Measurements from ENCODE around the gene AHCYL2.

Gene AHCYL2

DNA sequence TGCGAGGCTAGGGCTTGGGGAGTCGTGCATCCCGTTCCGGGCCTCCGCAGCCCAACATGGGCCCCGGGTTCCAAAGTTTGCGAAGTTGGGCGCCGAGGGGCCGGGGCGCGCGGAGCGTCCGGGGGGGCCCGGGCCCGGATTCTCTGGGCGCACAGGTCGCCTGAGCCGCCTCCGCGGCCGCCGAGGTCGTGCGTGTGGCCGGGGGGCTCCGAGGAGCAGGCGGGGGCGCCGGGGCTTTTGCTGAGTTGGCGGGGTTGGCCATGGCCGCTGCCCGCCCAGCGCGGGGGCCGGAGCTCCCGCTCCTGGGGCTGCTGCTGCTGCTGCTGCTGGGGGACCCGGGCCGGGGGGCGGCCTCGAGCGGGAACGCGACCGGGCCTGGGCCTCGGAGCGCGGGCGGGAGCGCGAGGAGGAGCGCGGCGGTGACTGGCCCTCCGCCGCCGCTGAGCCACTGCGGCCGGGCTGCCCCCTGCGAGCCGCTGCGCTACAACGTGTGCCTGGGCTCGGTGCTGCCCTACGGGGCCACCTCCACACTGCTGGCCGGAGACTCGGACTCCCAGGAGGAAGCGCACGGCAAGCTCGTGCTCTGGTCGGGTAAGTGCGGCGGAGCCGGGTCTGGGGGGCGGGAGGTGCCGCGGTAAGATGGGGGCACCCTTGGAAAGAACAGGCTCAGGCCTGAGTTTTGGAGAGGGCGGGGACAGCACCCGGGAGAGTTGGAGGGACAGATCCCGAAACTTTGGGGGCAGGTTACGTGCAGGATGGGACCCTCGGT, 35.8 kb upstream of the AHCYL2 start:
- no peaks in the 10 kb centered on the region for H3K9me2 ChIP-seq (replicated peaks; ENCODE audit: low read depth, low read length)
- H3K9ac ChIP-seq (ENCODE audit: low read depth, low read length, poor library complexity, severe bottlenecking): peak overlapping the region; percentile 83
- H3F3A ChIP-seq (ENCODE audit: low read depth): no peaks in the 10 kb centered on the region; the same call in 1 of the 2 replicates
- TF ChIP-seq CTCF (conservative IDR thresholded peaks at IDR 0.05; ENCODE audit: low read length) (no peak), EZH2phosphoT487 (IDR thresholded peaks at IDR 0.05; ENCODE audit: borderline replicate concordance) (no peak)
- peaks cover 26% of the 10 kb centered on the region; the same call in 1 of the 2 replicates for H3K79me2 ChIP-seq (ENCODE audit: insufficient read depth, low read length)
- peak overlapping the region; percentile 89 for H3K4me3 ChIP-seq (ENCODE audit: low read length, poor library complexity, severe bottlenecking)
- H3K27me3 ChIP-seq (ENCODE audit: insufficient read depth, low read length, poor library complexity, severe bottlenecking): no peaks in the 10 kb centered on the region
- no peaks in the 10 kb centered on the region for H3K36me3 ChIP-seq (ENCODE audit: insufficient read depth, low read length)
- peaks cover 37% of the 10 kb centered on the region for H3K4me1 ChIP-seq (ENCODE audit: insufficient read depth, low read length, poor library complexity, severe bottlenecking)
- H4K20me1 ChIP-seq (ENCODE audit: insufficient read depth, low read length, poor library complexity, severe bottlenecking): peaks cover 9% of the 10 kb centered on the region
- peak overlapping the region; percentile 98 for H3K4me2 ChIP-seq (ENCODE audit: low read depth, low read length, poor library complexity, severe bottlenecking)
- no peaks in the 10 kb centered on the region for H3K9me3 ChIP-seq (ENCODE audit: insufficient read depth, low read depth, low read length)
- H2AFZ ChIP-seq (ENCODE audit: low read length): peak overlapping the region; percentile 96

DNA sequence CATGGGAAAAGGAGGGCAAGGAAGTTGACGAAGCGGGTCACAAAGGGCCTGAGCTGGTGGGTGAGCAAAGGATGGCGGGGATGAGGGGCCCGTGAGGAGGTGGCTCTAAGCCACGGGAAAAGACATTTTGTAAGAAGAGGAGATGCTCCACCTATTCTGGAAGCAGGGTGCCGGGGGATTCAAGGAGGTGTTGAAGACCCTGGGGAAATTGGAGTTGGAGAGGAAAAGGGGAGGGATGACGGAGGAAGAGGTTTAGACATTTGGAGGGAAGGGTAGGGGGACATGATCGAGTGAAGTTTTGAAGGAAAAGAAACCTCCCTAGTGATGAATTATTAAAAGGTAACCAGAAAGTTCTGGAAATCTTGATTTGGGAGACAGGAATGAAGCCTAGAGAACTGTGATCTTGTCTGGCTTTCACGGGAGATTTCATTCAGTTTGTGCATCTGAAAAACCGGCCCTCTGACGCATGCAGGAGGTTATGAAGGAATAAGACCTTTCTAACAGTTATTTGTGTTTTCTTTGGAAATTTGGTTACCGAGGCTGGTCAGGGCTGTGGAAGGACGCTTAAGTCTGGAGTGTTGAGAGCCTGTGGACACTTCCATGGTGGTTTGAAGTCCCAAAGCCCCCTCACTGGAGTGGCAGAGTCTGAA, 35.0 kb upstream of the AHCYL2 start:
- peaks cover 31% of the 10 kb centered on the region; the same call in 1 of the 2 replicates for H3K79me2 ChIP-seq (ENCODE audit: insufficient read depth, low read length)
- no peaks in the 10 kb centered on the region; the same call in 1 of the 2 replicates for H3F3A ChIP-seq (ENCODE audit: low read depth)
- H3K9me2 ChIP-seq (replicated peaks; ENCODE audit: low read depth, low read length): no peaks in the 10 kb centered on the region
- peaks cover 9% of the 10 kb centered on the region for H4K20me1 ChIP-seq (ENCODE audit: insufficient read depth, low read length, poor library complexity, severe bottlenecking)
- peaks cover 37% of the 10 kb centered on the region for H3K4me1 ChIP-seq (ENCODE audit: insufficient read depth, low read length, poor library complexity, severe bottlenecking)
- no peaks in the 10 kb centered on the region for H3K27me3 ChIP-seq (ENCODE audit: insufficient read depth, low read length, poor library complexity, severe bottlenecking)
- H2AFZ ChIP-seq (ENCODE audit: low read length): peak overlapping the region; percentile 96; the same call in 1 of the 2 replicates
- H3K9ac ChIP-seq (ENCODE audit: low read depth, low read length, poor library complexity, severe bottlenecking): peak overlapping the region; percentile 83
- H3K4me3 ChIP-seq (ENCODE audit: low read length, poor library complexity, severe bottlenecking): peak overlapping the region; percentile 89
- TF ChIP-seq EZH2phosphoT487 (IDR thresholded peaks at IDR 0.05; ENCODE audit: borderline replicate concordance) (no peak), CTCF (conservative IDR thresholded peaks at IDR 0.05; ENCODE audit: low read length) (no peak)
- H3K9me3 ChIP-seq (ENCODE audit: insufficient read depth, low read depth, low read length): no peaks in the 10 kb centered on the region
- H3K4me2 ChIP-seq (ENCODE audit: low read depth, low read length, poor library complexity, severe bottlenecking): peak overlapping the region; percentile 98
- H3K36me3 ChIP-seq (ENCODE audit: insufficient read depth, low read length): no peaks in the 10 kb centered on the region

DNA sequence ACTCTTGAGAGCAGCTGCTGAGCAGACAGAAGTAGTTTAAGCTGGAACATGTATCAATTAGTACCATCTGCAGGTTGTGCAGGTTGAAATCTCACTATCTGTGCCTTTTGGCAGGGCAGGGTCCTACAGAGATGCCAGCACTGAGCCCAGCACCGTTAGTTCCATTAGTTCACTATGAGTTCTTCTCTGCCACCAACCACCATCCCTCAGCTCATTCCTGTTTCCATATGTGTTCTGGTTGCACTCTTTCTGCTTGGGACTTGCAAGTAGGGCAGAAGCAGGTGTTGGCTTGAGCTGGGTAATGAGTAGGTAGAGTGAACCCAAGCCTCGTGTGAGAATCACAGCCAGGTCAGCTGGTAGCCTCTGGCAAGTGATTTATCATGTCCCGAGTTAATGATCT, 33.6 kb upstream of the AHCYL2 start:
- no peaks in the 10 kb centered on the region; the same call in 1 of the 2 replicates for H3F3A ChIP-seq (ENCODE audit: low read depth)
- peaks cover 37% of the 10 kb centered on the region for H3K4me1 ChIP-seq (ENCODE audit: insufficient read depth, low read length, poor library complexity, severe bottlenecking)
- H4K20me1 ChIP-seq (ENCODE audit: insufficient read depth, low read length, poor library complexity, severe bottlenecking): peaks cover 9% of the 10 kb centered on the region
- TF ChIP-seq CTCF (conservative IDR thresholded peaks at IDR 0.05; ENCODE audit: low read length): no peak
- TF ChIP-seq EZH2phosphoT487 (IDR thresholded peaks at IDR 0.05; ENCODE audit: borderline replicate concordance): no peak
- H3K36me3 ChIP-seq (ENCODE audit: insufficient read depth, low read length): no peaks in the 10 kb centered on the region
- no peaks in the 10 kb centered on the region for H3K9me3 ChIP-seq (ENCODE audit: insufficient read depth, low read depth, low read length)
- H2AFZ ChIP-seq (ENCODE audit: low read length): no peak overlapping the region
- peaks cover 31% of the 10 kb centered on the region; the same call in 1 of the 2 replicates for H3K79me2 ChIP-seq (ENCODE audit: insufficient read depth, low read length)
- no peak overlapping the region for H3K9ac ChIP-seq (ENCODE audit: low read depth, low read length, poor library complexity, severe bottlenecking)
- H3K27me3 ChIP-seq (ENCODE audit: insufficient read depth, low read length, poor library complexity, severe bottlenecking): no peaks in the 10 kb centered on the region
- H3K9me2 ChIP-seq (replicated peaks; ENCODE audit: low read depth, low read length): no peaks in the 10 kb centered on the region
- H3K4me3 ChIP-seq (ENCODE audit: low read length, poor library complexity, severe bottlenecking): peak overlapping the region; percentile 22
- H3K4me2 ChIP-seq (ENCODE audit: low read depth, low read length, poor library complexity, severe bottlenecking): peak overlapping the region; percentile 98

Measured in Loucy (cell line).